ENCODE results near the gene ARHGAP44.
A peak's percentile ranks its signal among the peaks of the same experiment; 100 is the strongest.

The ARHGAP44 gene

DNA sequence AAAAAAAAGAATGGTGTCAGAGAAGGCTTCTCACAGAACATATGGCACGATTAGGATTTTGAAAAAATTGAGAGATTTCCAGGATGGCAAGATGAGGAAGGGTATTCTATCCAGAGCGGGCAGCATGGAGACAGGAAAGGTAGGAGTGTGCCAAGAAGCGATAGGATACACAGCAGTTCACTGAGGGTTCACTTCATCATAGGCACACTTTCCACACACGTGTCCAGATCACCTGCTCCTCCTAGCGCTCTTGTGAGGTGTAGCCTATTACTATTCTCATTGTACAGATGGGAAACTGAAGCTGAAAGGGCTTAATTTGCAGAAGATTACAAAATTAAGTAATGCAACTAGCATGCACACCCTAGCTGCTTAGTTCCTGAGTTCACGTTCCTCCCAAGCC, 234.7 kb downstream of the ARHGAP44 start:
- H3K4me1 ChIP-seq (ENCODE audit: control insufficient read depth, insufficient read depth, low read length): no peaks in the 10 kb centered on the region
- no peaks in the 10 kb centered on the region for H3K36me3 ChIP-seq (ENCODE audit: control insufficient read depth in 2 of 2, insufficient read depth in 1 of 2, low read length in 2 of 2)
- ChIA-PET CTCF (interaction anchor here (0.6 to 1.6 kb wide), 12 partner anchors 9 to 843 kb away, joined by 3 to 7 read pairs (median 4); no protein-coding TSS in a partner anchor), POLR2A (no interaction called here)
- no peaks in the 10 kb centered on the region for H3K9me3 ChIP-seq (ENCODE audit: control insufficient read depth, insufficient read depth, low read depth, low read length)
- no peak overlapping the region for H3K4me3 ChIP-seq (ENCODE audit: low read depth, low read length)
- TF ChIP-seq, protein P1, sequence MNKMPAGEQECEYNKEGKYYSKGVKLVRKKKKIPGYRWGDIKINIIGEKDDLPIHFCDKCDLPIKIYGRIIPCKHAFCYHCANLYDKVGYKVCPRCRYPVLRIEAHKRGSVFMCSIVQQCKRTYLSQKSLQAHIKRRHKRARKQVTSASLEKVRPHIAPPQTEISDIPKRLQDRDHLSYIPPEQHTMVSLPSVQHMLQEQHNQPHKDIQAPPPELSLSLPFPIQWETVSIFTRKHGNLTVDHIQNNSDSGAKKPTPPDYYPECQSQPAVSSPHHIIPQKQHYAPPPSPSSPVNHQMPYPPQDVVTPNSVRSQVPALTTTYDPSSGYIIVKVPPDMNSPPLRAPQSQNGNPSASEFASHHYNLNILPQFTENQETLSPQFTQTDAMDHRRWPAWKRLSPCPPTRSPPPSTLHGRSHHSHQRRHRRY (tag by site-specific recombination; IDR thresholded peaks at IDR 0.05): no peak
- TF ChIP-seq OSR2 (tag by site-specific recombination; IDR thresholded peaks at IDR 0.05) (no peak), MYNN (tag by site-specific recombination; IDR thresholded peaks at IDR 0.05; ENCODE audit: borderline replicate concordance) (no peak), ZNF140 (tag by site-specific recombination; IDR thresholded peaks at IDR 0.05) (no peak), ZNF239 (tag by site-specific recombination; IDR thresholded peaks at IDR 0.05) (no peak), KLF10 (tag by site-specific recombination; IDR thresholded peaks at IDR 0.05) (no peak), ZSCAN30 (tag by site-specific recombination; IDR thresholded peaks at IDR 0.05) (no peak), KLF7 (tag by site-specific recombination; IDR thresholded peaks at IDR 0.05; ENCODE audit: borderline replicate concordance) (no peak), ZFP37 (tag by site-specific recombination; IDR thresholded peaks at IDR 0.05) (no peak), ZNF174 (tag by site-specific recombination; IDR thresholded peaks at IDR 0.05) (no peak), ZNF830 (tag by site-specific recombination; IDR thresholded peaks at IDR 0.05; ENCODE audit: low read depth) (no peak), ZBTB8A (tag by site-specific recombination; IDR thresholded peaks at IDR 0.05) (no peak)
- TF ChIP-seq, protein P2, sequence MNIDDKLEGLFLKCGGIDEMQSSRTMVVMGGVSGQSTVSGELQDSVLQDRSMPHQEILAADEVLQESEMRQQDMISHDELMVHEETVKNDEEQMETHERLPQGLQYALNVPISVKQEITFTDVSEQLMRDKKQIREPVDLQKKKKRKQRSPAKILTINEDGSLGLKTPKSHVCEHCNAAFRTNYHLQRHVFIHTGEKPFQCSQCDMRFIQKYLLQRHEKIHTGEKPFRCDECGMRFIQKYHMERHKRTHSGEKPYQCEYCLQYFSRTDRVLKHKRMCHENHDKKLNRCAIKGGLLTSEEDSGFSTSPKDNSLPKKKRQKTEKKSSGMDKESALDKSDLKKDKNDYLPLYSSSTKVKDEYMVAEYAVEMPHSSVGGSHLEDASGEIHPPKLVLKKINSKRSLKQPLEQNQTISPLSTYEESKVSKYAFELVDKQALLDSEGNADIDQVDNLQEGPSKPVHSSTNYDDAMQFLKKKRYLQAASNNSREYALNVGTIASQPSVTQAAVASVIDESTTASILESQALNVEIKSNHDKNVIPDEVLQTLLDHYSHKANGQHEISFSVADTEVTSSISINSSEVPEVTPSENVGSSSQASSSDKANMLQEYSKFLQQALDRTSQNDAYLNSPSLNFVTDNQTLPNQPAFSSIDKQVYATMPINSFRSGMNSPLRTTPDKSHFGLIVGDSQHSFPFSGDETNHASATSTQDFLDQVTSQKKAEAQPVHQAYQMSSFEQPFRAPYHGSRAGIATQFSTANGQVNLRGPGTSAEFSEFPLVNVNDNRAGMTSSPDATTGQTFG (tag by site-specific recombination; IDR thresholded peaks at IDR 0.05; ENCODE audit: borderline replicate concordance): no peak
- TF ChIP-seq, protein P3, sequence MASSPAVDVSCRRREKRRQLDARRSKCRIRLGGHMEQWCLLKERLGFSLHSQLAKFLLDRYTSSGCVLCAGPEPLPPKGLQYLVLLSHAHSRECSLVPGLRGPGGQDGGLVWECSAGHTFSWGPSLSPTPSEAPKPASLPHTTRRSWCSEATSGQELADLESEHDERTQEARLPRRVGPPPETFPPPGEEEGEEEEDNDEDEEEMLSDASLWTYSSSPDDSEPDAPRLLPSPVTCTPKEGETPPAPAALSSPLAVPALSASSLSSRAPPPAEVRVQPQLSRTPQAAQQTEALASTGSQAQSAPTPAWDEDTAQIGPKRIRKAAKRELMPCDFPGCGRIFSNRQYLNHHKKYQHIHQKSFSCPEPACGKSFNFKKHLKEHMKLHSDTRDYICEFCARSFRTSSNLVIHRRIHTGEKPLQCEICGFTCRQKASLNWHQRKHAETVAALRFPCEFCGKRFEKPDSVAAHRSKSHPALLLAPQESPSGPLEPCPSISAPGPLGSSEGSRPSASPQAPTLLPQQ (tag by site-specific recombination; IDR thresholded peaks at IDR 0.05): no peak
- no peak overlapping the region for H3K27ac ChIP-seq (ENCODE audit: extremely low read depth, low read depth, low read length)

DNA sequence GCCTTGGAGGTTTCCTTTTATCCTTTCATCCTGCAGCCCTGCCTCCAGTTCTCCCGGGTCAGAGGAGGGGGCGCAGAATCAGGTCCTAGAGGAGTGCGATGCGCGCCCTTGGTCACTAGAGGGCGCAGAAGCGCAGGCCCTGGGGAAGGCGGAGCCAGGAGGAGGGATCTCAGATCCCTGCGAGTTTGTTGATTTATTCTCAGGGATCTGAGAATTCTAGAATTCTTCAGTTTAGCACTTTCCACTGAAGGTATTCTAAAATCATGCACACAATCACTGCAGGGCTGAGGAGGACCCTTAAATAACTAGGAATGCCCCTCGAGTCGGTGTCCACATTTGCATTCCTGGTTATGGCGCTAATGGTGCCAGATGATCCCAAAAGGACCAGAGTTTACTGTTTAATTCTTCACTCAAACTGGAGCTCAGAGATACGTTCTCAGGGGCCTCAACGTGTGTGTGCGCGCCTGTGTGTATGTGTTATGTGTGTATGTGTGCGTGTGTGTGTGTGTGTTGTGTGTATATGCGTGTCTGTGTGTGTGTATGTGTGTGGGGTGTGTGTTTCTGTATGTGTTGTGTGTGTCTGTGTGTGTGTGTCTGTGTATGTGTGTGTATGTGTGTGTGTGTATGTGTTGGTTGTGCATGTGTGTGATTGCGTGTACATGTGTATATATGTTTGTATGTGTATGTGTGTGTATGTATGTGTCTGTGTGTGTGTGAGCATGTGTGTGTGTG, 235.4 kb downstream of the ARHGAP44 start:
- peak overlapping the region; percentile 15; the same call in 1 of the 2 replicates for H3K4me3 ChIP-seq (ENCODE audit: low read depth, low read length)
- TF ChIP-seq, protein P4, sequence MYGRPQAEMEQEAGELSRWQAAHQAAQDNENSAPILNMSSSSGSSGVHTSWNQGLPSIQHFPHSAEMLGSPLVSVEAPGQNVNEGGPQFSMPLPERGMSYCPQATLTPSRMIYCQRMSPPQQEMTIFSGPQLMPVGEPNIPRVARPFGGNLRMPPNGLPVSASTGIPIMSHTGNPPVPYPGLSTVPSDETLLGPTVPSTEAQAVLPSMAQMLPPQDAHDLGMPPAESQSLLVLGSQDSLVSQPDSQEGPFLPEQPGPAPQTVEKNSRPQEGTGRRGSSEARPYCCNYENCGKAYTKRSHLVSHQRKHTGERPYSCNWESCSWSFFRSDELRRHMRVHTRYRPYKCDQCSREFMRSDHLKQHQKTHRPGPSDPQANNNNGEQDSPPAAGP (tag by site-specific recombination; IDR thresholded peaks at IDR 0.05): no peak
- TF ChIP-seq ZBTB17 (tag by site-specific recombination; IDR thresholded peaks at IDR 0.05): peak; percentile 67
- 0 out of 2 replicates have a peak, but pooled peaks have one; percentile 18 for TF ChIP-seq ZNF239 (tag by site-specific recombination; IDR thresholded peaks at IDR 0.05)
- TF ChIP-seq ZNF654 (tag by site-specific recombination; IDR thresholded peaks at IDR 0.05; ENCODE audit: low read depth): peak; percentile 54
- TF ChIP-seq ZNF623 (tag by site-specific recombination; IDR thresholded peaks at IDR 0.05): no peak
- TF ChIP-seq IKZF3 (tag by site-specific recombination; IDR thresholded peaks at IDR 0.05): peak; percentile 14; the same call in 1 of the 2 replicates
- TF ChIP-seq, protein P5, sequence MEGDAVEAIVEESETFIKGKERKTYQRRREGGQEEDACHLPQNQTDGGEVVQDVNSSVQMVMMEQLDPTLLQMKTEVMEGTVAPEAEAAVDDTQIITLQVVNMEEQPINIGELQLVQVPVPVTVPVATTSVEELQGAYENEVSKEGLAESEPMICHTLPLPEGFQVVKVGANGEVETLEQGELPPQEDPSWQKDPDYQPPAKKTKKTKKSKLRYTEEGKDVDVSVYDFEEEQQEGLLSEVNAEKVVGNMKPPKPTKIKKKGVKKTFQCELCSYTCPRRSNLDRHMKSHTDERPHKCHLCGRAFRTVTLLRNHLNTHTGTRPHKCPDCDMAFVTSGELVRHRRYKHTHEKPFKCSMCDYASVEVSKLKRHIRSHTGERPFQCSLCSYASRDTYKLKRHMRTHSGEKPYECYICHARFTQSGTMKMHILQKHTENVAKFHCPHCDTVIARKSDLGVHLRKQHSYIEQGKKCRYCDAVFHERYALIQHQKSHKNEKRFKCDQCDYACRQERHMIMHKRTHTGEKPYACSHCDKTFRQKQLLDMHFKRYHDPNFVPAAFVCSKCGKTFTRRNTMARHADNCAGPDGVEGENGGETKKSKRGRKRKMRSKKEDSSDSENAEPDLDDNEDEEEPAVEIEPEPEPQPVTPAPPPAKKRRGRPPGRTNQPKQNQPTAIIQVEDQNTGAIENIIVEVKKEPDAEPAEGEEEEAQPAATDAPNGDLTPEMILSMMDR (tag by site-specific recombination; IDR thresholded peaks at IDR 0.05): peak; percentile 84
- TF ChIP-seq ZNF585B (tag by site-specific recombination; IDR thresholded peaks at IDR 0.05): no peak
- 0 out of 2 replicates have a peak, but pooled peaks have one; percentile 2 for TF ChIP-seq SP2 (tag by site-specific recombination; IDR thresholded peaks at IDR 0.05)
- TF ChIP-seq, protein P6, sequence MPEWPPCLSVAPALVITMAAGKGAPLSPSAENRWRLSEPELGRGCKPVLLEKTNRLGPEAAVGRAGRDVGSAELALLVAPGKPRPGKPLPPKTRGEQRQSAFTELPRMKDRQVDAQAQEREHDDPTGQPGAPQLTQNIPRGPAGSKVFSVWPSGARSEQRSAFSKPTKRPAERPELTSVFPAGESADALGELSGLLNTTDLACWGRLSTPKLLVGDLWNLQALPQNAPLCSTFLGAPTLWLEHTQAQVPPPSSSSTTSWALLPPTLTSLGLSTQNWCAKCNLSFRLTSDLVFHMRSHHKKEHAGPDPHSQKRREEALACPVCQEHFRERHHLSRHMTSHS (tag by site-specific recombination; IDR thresholded peaks at IDR 0.05): no peak
- TF ChIP-seq ZFP69B (tag by site-specific recombination; IDR thresholded peaks at IDR 0.05): 0 out of 2 replicates have a peak, but pooled peaks have one; percentile 16
- TF ChIP-seq ZNF843 (tag by site-specific recombination; IDR thresholded peaks at IDR 0.05): no peak
- peak; percentile 20; the same call in 1 of the 2 replicates for TF ChIP-seq ZNF114 (tag by site-specific recombination; IDR thresholded peaks at IDR 0.05)

More for the DNA sequence above, 235.4 kb downstream of the ARHGAP44 start:
- Histone ChIP-seq H3K9me3 (ENCODE audit: control insufficient read depth, insufficient read depth, low read depth, low read length) (no peaks in the 10 kb centered on the region), H3K36me3 (ENCODE audit: control insufficient read depth in 2 of 2, insufficient read depth in 1 of 2, low read length in 2 of 2) (no peaks in the 10 kb centered on the region), H3K27ac (ENCODE audit: extremely low read depth, low read depth, low read length) (no peak overlapping the region), H3K4me1 (ENCODE audit: control insufficient read depth, insufficient read depth, low read length) (no peaks in the 10 kb centered on the region)
- ChIA-PET POLR2A (no interaction called here), CTCF (interaction anchor here (0.5 to 1.6 kb wide), 15 partner anchors 9 to 844 kb away, joined by 3 to 7 read pairs (median 3); no protein-coding TSS in a partner anchor)

Measured in HEK293 (cell line).